GM10266 (cell line): ENCODE results near the gene SERHL2.
"Not testable (repeated sequence)": the region's sequence is repeated elsewhere in the genome, so short reads cannot be mapped to it uniquely, and the experiment has no call there.

ENCODE experiments used
- DNase-seq: peaks from one replicate; pipeline ENCODE4 v3.0.0; 2012; ENCODE audit errors: extremely low spot score
- TF ChIP-seq, protein P1 (sequence below): IDR thresholded peaks from 2 replicates; pipeline ENCODE4 v1.5.1; 2012; ENCODE audit warnings: mild to moderate bottlenecking, low read depth; ENCODE audit not compliant: control insufficient read depth, insufficient read depth; ENCODE audit errors: missing control alignments

SERHL2 gene

DNA sequence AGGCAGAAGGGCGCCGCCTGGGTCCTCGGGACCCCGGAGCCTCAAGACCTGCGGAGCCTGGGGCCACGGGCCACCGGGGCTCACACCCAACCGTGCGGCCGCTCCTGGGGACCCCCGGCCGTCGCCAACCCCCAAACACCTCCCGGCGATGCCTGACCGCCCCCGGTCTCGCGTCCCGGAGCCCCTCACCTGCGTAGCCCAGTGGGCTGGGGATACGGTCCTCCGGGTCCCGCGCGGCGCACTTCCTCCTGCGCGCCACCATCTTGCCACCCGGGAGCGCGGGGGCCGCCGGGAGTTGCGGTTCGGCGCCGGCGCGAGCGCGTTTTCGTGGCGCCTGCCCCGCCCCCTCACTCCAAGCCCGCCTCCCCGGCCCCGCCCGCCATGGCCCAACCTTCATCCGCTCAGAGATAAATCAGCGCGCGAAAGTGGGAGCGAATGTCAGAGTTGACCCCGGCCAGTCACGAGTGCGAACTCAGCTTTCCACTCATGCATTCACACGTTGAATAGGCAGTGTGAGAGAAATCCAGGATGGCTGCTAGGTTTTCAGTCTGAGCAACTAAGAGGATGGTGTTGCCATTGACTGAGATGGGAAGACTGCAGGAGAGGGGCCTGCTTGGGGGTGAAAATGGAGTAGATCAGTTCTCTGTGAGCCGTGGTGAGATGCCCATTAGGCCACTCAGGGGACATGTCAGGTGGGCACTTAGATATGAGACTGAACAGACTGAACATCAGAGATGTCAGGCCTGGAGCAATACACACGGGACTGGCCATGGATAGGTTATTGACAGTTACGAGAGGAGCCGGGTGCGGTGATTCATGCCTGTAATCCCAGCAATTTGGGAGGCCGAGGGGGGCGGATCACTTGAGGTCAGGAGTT is 34.0 kb upstream of the SERHL2 start, which contains the start of gene RRP7A:
RRP7A (minus strand) TSS at position 272 of the 877 bp plus-strand sequence; CDS start at position 262, 10 bp downstream.
- TF ChIP-seq, protein P1, sequence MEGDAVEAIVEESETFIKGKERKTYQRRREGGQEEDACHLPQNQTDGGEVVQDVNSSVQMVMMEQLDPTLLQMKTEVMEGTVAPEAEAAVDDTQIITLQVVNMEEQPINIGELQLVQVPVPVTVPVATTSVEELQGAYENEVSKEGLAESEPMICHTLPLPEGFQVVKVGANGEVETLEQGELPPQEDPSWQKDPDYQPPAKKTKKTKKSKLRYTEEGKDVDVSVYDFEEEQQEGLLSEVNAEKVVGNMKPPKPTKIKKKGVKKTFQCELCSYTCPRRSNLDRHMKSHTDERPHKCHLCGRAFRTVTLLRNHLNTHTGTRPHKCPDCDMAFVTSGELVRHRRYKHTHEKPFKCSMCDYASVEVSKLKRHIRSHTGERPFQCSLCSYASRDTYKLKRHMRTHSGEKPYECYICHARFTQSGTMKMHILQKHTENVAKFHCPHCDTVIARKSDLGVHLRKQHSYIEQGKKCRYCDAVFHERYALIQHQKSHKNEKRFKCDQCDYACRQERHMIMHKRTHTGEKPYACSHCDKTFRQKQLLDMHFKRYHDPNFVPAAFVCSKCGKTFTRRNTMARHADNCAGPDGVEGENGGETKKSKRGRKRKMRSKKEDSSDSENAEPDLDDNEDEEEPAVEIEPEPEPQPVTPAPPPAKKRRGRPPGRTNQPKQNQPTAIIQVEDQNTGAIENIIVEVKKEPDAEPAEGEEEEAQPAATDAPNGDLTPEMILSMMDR: no peak
- DNase-seq: peak; percentile 88

DNA sequence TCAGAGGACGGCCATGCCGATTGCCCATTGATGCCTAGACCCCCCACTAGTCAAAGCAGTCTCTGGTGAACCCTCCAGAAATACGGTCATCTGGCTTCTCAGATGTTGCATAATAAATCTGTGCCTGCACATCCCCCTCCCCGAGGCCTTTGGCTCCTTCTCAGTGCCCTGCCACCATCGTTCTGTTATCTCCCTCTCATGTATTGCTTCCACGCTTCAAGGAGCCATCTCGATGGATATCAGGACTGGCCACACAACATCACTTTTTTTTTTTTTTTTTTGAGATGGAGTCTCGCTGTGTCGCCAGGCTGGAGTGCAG is 32.6 kb upstream of the SERHL2 start:
- TF ChIP-seq, protein P1: no peak
- DNase-seq: no peak

DNA sequence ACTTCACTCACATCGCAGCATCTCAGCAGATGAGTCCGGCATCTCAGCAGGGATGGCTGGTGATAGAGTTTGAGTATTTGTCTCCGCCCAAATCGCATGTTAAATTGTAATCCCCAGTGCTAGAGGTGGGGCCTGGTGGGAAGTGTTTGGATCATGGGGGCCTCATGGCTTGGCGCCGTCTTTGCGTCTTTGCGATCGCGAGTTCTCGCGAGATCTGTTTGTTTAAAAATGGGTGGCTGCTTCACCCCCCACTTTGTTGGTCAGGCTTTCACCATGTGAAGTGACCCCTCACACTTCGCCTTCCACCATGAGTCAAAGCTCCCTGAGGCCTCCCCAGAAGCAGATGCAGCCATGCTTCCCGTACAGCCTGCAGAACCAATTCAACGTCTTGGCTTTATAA is 31.2 kb upstream of the SERHL2 start:
- TF ChIP-seq, protein P1: no peak
- DNase-seq: no peak

DNA sequence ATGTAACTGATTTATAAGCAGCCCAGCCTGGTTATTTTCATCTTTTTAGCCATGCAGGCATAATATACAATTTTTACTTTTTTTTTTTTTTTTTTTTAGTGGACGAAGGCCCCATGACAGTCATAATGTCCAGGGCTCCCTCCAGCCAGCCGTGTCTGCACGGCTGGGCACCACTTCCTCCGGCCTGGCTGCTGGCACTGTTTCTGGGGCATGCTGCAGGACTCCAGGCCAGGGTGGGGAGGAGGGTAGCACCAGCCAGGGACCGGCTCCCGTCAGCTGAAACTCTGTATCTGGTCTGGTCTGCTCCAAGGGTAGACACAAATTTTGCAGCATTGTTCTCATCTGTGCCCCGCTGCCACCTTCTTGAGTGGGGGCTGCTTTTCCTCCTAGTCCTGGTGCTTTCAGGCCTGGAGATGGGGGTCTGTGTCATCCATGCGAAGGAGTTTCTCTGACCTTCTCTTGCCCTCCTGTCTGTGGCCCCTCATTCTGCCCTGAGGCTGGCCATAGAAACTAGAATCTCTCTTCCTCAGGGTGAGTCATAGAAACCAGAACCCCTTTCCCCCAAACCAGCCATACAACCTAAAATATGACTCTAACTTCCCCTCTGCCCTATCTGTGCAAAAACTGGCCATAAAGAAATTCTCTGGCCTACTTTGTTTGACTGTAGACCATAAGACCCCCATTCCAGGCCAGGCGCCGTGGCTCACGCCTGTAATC is 25.0 kb upstream of the SERHL2 start:
- TF ChIP-seq, protein P1: no peak
- DNase-seq: no peak

DNA sequence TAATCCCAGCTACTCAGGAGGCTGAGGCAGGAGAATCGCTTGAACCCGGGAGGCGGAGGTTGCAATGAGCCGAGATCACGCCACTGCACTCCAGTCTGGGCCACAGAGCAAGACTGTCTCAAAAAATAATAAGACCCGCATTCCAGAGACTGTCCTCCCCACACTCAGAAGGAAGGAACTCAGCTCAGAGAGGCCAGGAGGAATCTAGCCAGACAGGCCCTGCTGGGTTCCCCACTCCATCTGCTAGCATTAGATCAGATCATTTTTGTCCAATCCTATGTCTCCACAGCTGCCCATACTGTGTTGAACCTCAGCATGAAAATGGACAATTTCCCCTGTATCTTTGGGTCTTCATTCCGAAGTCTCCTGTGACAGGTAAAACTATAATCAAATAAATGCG is 24.3 kb upstream of the SERHL2 start:
- DNase-seq: not testable (repeated sequence)

DNA sequence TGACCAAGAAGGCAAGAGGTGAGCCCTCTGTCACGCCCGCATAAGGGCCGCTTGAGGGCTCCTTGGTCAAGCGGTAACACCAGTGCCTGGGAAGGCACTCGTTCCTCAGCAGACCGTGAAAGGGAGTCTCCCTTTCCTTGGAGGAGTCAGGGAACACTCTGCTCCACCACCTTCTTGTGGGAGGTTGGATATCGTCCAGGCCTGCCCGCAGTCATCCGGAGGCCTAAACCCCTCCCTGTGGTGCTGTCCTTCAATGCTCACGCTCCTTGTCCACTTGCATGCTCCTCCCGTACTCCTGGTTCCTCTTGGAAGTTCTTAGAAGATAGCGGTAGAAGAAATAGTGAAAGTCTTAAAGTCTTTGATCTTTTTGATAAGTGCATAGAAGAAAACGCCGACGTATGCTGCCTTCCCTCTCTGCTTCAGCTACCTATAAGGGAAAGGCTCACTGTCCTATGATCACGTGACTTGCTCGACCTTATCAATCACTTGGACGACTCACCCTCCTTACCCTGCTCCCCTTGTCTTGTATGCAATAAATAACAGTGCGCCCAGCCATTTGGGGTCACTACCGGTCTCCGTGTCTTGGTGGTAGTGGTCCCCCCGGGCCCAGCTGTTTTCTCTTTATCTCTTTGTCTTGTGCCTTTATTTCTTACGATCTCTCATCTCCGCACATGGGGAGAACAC is 22.2 kb upstream of the SERHL2 start:
- DNase-seq: not testable (repeated sequence)

DNA sequence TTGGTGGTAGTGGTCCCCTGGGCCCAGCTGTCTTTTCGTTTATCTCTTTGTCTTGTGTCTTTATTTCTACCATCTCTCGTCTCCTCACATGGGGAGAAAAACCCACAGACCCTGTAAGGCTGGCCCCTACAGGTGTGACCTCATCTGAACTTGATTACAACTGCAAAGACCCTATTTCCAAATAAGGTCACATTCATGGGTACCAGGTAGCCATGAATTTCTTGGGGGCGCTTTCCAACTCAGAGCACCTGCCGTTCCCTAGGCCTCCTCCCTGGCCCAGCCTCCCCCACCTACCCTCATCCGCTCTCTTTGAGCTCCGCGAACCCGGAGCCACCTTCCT is 20.1 kb upstream of the SERHL2 start:
- TF ChIP-seq, protein P1: no peak
- no peak for DNase-seq

DNA sequence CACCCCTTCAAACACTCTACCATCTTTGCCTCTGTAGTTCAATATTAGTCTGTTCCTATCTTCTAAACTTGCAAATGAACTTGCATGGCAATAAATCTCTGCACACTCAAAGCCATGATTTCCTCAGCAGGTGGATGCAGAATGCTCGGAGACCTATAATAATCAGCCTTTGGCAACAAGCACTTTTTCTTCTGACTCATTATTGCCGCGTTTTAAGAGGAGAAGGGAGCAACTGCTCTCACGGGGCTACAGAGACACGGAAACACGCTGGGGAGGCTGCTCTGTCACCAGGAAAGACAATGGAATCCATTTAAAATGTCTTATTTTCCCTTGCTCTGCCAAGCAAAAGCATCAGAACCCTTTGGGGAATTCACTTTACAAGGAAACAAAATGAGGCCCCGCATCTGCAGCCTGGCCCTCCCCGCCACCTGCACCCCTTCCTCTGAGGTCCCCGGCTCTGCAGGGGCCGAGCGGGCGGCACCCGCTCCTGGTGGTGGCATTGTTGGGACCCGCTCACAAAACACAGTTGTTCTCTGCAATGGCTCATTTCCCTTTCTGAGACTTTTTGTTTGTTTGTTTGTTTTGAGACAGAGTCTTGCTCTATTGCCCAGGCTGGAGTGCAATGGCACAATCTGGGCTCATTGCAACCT is 18.5 kb upstream of the SERHL2 start:
- DNase-seq: not testable (repeated sequence)
